GM19239 (cell line): ENCODE results near the gene TMC2.

Source experiments
- DNase-seq: peaks from one replicate; pipeline ENCODE4 v3.0.0; 2011; ENCODE audit warnings: low spot score; ENCODE audit not compliant: insufficient read length
- FAIRE-seq: peaks from 2 replicates; lab custom pipeline; 2011; peaks lifted over from hg19 to GRCh38; lab: Jason Lieb, UNC

Gene TMC2

DNA sequence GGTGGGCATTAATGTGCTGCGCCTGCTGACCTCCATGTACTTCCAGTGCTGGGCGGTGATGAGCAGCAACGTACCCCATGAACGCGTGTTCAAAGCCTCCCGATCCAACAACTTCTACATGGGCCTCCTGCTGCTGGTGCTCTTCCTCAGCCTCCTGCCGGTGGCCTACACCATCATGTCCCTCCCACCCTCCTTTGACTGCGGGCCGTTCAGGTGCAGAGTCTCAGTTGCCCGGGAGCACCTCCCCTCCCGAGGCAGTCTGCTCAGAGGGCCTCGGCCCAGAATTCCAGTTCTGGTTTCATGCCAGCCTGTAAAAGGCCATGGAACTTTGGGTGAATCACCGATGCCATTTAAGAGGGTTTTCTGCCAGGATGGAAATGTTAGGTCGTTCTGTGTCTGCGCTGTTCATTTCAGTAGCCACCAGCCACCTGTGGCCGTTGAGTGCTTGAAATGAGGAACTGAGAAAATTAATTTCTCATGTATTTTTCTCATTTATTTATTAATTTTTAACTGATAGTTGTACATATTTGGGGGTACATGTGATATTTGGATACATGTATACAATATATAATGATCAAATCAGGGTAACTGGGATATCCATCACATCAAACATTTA lies 80.8 kb downstream of the TMC2 start:
- DNase-seq = no peak
- no peak for FAIRE-seq

GRCh38 chr20:2618815-2619214 lies 82.4 kb downstream of the TMC2 start:
- FAIRE-seq = no peak
- no peak for DNase-seq

- FAIRE-seq = no peak
Observed at GRCh38 chr20:2619337-2619736, 83.0 kb downstream of the TMC2 start.

DNA sequence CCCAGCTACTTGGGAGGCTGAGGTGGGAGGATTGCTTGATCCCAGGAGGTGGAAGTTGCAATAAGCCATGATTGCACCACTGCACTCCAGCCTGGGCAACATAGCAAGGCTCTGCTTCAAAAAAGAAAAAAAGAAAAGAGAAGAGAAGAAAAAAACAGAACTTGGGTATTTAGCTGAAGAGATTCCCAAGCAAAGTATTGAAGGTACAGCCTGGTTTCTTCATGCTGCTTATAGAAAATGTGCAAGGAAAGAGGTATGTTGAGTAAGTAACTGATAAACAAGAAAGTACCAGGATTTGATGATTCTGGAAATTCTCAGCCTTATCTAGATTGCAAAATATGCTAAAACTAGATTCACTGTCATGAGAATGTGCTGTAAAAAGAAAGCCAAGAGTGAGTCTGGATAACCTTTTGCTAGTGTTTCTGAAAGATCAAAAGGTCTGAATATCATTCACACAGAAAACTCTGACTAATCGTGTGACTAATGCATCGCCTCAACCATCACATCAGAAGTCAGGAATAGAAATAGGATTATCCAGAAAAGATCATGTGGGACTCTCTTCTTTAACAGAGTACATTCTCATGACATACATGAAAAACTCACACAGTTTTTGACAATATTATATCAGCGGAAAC lies 83.7 kb downstream of the TMC2 start:
- FAIRE-seq = no peak
- DNase-seq = no peak

More at GRCh38 chr20:2619337-2619736, 83.0 kb downstream of the TMC2 start:
- no peak for DNase-seq

GRCh38 chr20:2624190-2624589 lies 87.8 kb downstream of the TMC2 start:
- FAIRE-seq = no peak
- no peak for DNase-seq

- DNase-seq (no peak), FAIRE-seq (no peak)
Observed at GRCh38 chr20:2625062-2625461, 88.7 kb downstream of the TMC2 start.

DNA sequence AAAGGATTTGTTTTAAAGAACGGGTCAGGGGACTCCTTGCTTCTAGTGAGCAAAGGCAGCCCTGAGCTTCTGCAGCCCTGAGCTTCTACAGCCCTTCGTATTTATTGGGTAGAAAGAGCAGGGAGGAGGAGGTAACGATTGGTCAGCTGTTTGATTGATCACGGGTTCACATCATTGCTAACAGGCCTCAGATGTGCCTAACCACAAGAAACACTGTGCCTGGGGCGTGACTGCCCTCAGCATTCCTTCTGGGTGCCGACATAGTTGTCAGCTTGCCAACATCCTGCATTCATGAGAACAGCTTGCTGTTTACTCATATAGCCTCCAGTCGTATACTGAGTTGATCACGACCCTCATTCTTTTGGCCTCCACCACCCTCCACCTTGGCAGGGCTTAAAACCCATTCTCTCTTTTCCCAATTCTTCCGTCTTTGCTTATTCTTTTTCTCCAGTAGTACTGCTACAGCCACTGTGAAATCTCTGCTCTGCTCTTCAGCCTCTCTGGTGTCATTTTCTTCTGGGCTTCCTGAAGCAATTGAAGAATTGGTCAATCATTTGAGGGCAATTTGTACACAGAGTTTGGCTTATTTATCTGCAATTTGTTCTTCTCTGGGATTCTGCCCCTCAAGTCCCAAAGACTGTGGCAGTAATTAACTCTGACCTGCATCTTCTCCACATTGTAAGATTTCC lies 90.6 kb downstream of the TMC2 start:
- FAIRE-seq = no peak
- no peak for DNase-seq

DNA sequence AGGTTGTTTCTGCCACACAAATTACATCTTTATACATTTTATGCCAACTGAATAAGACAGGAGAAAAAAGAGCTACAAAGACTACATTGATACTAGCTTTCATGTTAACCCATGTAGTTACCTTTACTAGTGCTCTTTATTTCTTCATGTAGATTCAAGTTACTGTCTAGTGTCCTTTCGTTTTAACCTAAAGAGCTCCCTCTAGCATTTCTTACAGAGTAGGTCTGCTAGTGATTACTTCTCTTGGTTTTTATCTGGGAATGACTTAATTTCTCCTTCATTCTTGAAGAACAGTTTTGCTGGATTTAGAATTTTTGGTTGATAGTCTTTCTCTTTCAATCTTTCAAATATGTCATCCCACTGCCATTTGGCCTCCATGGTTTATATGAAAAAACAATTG lies 94.9 kb downstream of the TMC2 start:
- no peak for FAIRE-seq

DNA sequence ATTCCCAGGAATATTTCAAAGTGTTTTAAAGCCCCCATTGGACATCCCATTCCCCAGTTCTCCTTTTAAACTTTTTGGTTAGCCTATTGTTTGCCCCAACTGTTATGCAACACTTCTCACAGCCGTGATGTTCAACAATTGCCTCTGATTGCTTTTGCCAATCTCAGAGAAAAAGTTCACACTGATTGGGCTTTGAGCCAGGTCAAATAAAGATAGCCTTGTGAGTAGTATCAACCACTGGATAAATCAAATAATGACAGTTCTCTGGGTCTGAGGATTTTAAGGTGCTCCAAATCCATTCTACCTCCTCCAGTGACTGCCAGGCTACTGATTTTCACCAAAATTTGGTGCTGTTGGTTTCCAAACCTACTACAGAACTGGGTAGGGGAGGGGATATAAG lies 97.0 kb downstream of the TMC2 start:
- no peak for DNase-seq
- FAIRE-seq = no peak

More for the DNA sequence above, 94.9 kb downstream of the TMC2 start:
- no peak for DNase-seq

DNA sequence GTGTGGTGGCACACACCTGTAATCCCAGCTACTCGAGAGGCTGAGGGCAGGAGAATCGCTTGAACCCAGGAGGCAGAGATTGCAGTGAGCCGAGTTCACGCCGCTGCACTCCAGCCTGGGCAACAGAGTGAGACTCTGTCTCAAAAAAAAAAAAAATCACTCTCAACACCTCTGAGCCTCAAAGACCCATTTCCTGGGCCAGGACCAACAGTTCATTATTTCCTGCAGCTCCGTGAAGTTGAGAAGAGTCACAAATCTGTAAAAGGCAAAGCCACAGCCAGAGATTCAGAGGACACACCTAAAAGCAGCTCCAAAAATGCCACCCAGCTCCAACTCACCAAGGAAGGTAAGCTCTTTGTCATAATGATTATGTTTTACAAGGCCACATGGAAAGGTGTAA lies 100.9 kb downstream of the TMC2 start:
- no peak for DNase-seq
- FAIRE-seq = no peak

DNA sequence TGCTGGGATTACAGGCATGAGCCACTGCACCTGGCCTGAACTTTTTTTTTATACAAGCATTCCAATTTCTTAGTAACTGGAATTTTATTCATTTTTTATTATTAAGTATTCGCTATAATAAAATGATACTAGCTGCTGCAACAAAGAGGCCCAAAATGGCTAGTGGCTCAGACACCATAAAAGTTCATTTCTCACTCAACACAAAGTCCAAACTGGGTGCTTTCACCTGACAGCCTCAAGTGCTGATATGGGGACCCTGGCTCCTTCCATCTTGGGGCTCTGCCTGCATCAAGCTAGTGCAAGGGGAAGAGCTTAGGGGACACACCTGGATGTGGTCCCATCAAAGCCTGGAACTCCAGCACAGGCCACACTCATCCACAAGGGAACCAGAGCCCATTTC lies 103.9 kb downstream of the TMC2 start:
- DNase-seq = no peak
- no peak for FAIRE-seq

GRCh38 chr20:2640899-2641298 lies 104.5 kb downstream of the TMC2 start:
- FAIRE-seq = no peak
- no peak for DNase-seq

DNA sequence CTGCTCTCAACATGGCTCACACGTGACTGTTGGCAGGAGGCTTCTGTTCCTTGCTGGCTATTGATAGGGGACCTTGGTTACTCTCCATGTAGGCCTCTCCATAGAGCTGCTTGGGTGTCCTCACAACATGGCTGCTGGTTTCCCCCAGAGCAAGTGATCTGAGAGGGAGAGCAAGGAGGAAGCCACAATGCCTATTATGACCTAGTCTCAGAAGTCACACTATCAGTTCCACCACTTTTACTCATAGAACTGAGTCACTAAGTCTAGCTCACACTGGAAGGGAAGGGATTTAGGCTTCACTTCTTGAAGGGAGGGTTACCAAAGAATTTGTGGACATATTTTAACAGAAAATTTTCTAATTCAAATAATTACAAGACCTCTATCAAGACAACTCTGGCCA lies 107.3 kb downstream of the TMC2 start:
- no peak for FAIRE-seq
- DNase-seq = no peak

GRCh38 chr20:2651772-2652723 lies 115.7 kb downstream of the TMC2 start, which contains the start of gene NOP56:
Gene NOP56, plus strand, starts transcription at chr20:2652632. Its CDS starts 29 bp downstream, at chr20:2652661.
- FAIRE-seq (peak; percentile 93), DNase-seq (peak; percentile 81)

- FAIRE-seq = peak; percentile 70
- no peak for DNase-seq
Observed at GRCh38 chr20:2652724-2653555, 116.6 kb downstream of the TMC2 start.

DNA sequence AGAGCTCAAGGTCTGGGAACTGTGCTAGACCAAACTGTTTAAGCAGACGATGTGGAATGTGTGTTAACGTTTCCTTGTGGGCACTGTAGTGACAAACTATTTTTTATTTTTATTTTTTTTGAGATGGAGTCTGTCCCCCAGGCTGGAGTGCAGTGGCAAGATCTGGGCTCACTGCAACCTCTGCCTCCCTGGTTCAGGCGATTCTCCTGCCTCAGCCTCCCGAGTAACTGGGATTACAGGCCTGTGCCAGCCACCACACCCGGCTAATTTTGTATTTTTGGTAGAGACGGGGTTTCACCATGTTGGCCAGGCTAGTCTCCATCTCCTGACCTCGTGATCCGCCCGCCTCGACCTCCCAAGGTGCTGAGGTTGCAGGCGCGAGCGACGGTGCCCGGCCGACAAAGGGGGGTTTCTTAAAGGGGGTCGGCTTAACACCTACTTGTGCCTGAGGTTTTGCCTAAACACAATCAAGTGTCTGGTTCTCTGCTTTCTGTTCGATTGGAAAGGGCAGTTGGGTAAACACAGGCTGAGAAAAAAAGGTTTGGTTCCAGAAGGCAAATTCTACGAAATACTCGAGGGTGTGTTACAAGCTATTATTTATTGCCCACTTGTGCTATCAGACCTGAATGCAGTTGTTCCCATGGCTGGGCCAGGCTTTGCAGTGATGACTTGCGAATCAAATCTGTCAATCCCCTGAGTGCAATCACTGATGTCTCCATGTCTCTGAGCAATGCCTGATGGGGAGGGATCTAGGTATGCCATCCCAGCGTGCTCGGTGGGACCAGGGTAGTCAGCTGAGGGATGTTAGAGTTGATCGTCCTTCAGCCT lies 117.4 kb downstream of the TMC2 start:
- DNase-seq (no peak), FAIRE-seq (no peak)

DNA sequence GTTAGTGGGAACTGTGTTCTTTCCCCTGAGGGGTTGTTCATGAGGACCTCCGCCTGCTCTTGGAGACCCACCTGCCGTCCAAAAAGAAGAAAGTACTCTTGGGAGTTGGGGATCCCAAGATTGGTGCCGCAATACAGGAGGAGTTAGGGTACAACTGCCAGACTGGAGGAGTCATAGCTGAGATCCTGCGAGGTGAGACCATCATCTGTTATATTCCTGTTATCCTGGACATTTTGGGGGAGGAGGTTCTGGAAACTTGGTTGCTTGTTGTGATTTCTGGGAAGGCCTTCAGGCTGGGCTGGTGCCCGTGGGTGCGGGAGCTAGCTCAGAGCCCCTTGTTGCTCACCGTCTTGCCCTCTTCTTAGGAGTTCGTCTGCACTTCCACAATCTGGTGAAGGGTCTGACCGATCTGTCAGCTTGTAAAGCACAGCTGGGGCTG lies 118.0 kb downstream of the TMC2 start:
- DNase-seq (no peak), FAIRE-seq (no peak)

- FAIRE-seq (no peak), DNase-seq (no peak)
Observed at GRCh38 chr20:2654831-2655230, 118.5 kb downstream of the TMC2 start.
